Measurements from ENCODE around the gene CHRNA10. TPM values are rescaled to one million over a fixed set of nuclear protein-coding genes. Genes with fewer than 3 reads are reported as not detected.

CHRNA10 gene
- total RNA-seq, result 1 to 10 TPM; 3.4 to 6.6 TPM

GRCh38 chr11:3671334-3672254 is at the start of gene CHRNA10:
Gene CHRNA10, minus strand, starts transcription at chr11:3671384. Its CDS starts 72 bp downstream, at chr11:3671312.
- ATAC-seq, result peak in 1 of 2 donors; percentile 17
- Mint-ChIP-seq H3K27me3 (no peaks in the 10 kb centered on the region), H3K36me3 (peaks cover 11% of the 10 kb centered on the region), H3K4me3 (no peak within 1 kb of the TSS), H3K9me3 (no peaks in the 10 kb centered on the region), H3K4me1 (ENCODE audit: low read depth in 2 of 2) (peaks cover 0 to 3% of the 10 kb centered on the region in 2 donors), H3K27ac (peak within 1 kb of the TSS in 1 of 2 donors; percentile 9)
- DNase-seq (ENCODE audit: low spot score), result no peak

GRCh38 chr11:3712274-3712673 is 41.1 kb upstream of the CHRNA10 start:
- ATAC-seq, result no peak
- Mint-ChIP-seq H3K27me3 (no peaks in the 10 kb centered on the region), H3K9me3 (no peaks in the 10 kb centered on the region), H3K36me3 (peaks cover 23% of the 10 kb centered on the region), H3K27ac (no peak overlapping the region), H3K4me3 (no peak overlapping the region), H3K4me1 (ENCODE audit: low read depth in 2 of 2) (peaks cover 0 to 6% of the 10 kb centered on the region in 2 donors)
- DNase-seq (ENCODE audit: low spot score), result no peak

- H3K36me3 Mint-ChIP-seq, result peaks cover 18% of the 10 kb centered on the region
- DNase-seq (ENCODE audit: low spot score), result no peak
- no peak overlapping the region for H3K4me3 Mint-ChIP-seq
- no peak for ATAC-seq
- H3K27ac Mint-ChIP-seq, result no peak overlapping the region
- no peaks in the 10 kb centered on the region for H3K27me3 Mint-ChIP-seq
- H3K9me3 Mint-ChIP-seq, result no peaks in the 10 kb centered on the region
- H3K4me1 Mint-ChIP-seq (ENCODE audit: low read depth in 2 of 2), result peaks cover 0 to 6% of the 10 kb centered on the region in 2 donors
Observed at GRCh38 chr11:3710485-3711259, 39.5 kb upstream of the CHRNA10 start.

GRCh38 chr11:3709977-3710376 is 38.8 kb upstream of the CHRNA10 start:
- no peaks in the 10 kb centered on the region for H3K9me3 Mint-ChIP-seq
- H3K27me3 Mint-ChIP-seq, result no peaks in the 10 kb centered on the region
- peaks cover 0 to 6% of the 10 kb centered on the region in 2 donors for H3K4me1 Mint-ChIP-seq (ENCODE audit: low read depth in 2 of 2)
- peaks cover 22% of the 10 kb centered on the region for H3K36me3 Mint-ChIP-seq
- ATAC-seq, result no peak
- no peak overlapping the region for H3K27ac Mint-ChIP-seq
- DNase-seq (ENCODE audit: low spot score), result no peak
- no peak overlapping the region for H3K4me3 Mint-ChIP-seq

- ATAC-seq (no peak), DNase-seq (ENCODE audit: low spot score) (no peak)
- no peaks in the 10 kb centered on the region for H3K9me3 Mint-ChIP-seq
- no peaks in the 10 kb centered on the region for H3K27me3 Mint-ChIP-seq
- H3K4me1 Mint-ChIP-seq (ENCODE audit: low read depth in 2 of 2), result peaks cover 0 to 8% of the 10 kb centered on the region in 2 donors
- no peak overlapping the region for H3K27ac Mint-ChIP-seq
- H3K4me3 Mint-ChIP-seq, result no peak overlapping the region
- peaks cover 12% of the 10 kb centered on the region for H3K36me3 Mint-ChIP-seq
Observed at GRCh38 chr11:3707176-3707575, 36.0 kb upstream of the CHRNA10 start.

GRCh38 chr11:3703383-3703782 is 32.2 kb upstream of the CHRNA10 start:
- DNase-seq (ENCODE audit: low spot score), result no peak
- Mint-ChIP-seq H3K27ac (no peak overlapping the region), H3K9me3 (no peaks in the 10 kb centered on the region), H3K4me1 (ENCODE audit: low read depth in 2 of 2) (peaks cover 0 to 9% of the 10 kb centered on the region in 2 donors), H3K4me3 (no peak overlapping the region), H3K36me3 (peaks cover 27% of the 10 kb centered on the region), H3K27me3 (no peaks in the 10 kb centered on the region)
- no peak for ATAC-seq

GRCh38 chr11:3700910-3701309 is 29.7 kb upstream of the CHRNA10 start:
- Mint-ChIP-seq H3K9me3 (no peaks in the 10 kb centered on the region), H3K36me3 (peaks cover 27% of the 10 kb centered on the region), H3K27me3 (no peaks in the 10 kb centered on the region), H3K4me1 (ENCODE audit: low read depth in 2 of 2) (peaks cover 0 to 9% of the 10 kb centered on the region in 2 donors), H3K27ac (no peak overlapping the region), H3K4me3 (no peak overlapping the region)
- ATAC-seq (no peak), DNase-seq (ENCODE audit: low spot score) (no peak)

- DNase-seq (ENCODE audit: low spot score), result no peak
- Mint-ChIP-seq H3K4me3 (no peak overlapping the region), H3K27ac (no peak overlapping the region), H3K9me3 (no peaks in the 10 kb centered on the region), H3K27me3 (no peaks in the 10 kb centered on the region), H3K36me3 (peaks cover 26% of the 10 kb centered on the region), H3K4me1 (ENCODE audit: low read depth in 2 of 2) (peaks cover 0 to 9% of the 10 kb centered on the region in 2 donors)
- no peak for ATAC-seq
Observed at GRCh38 chr11:3700410-3700809, 29.2 kb upstream of the CHRNA10 start.

- DNase-seq (ENCODE audit: low spot score), result no peak
- Mint-ChIP-seq H3K36me3 (peaks cover 30% of the 10 kb centered on the region), H3K4me1 (ENCODE audit: low read depth in 2 of 2) (no peaks in the 10 kb centered on the region), H3K4me3 (no peak overlapping the region), H3K27ac (no peak overlapping the region), H3K27me3 (no peaks in the 10 kb centered on the region), H3K9me3 (no peaks in the 10 kb centered on the region)
- ATAC-seq, result no peak
Observed at GRCh38 chr11:3686751-3687150, 15.6 kb upstream of the CHRNA10 start.

GRCh38 chr11:3685923-3686322 is 14.7 kb upstream of the CHRNA10 start:
- DNase-seq (ENCODE audit: low spot score), result no peak
- Mint-ChIP-seq H3K27me3 (no peaks in the 10 kb centered on the region), H3K9me3 (no peaks in the 10 kb centered on the region), H3K27ac (no peak overlapping the region), H3K4me1 (ENCODE audit: low read depth in 2 of 2) (no peaks in the 10 kb centered on the region), H3K4me3 (no peak overlapping the region), H3K36me3 (peaks cover 36% of the 10 kb centered on the region)
- peak in 1 of 2 donors; percentile 40 for ATAC-seq

GRCh38 chr11:3684819-3685172 is 13.6 kb upstream of the CHRNA10 start:
- H3K27me3 Mint-ChIP-seq, result no peaks in the 10 kb centered on the region
- no peak for ATAC-seq
- no peak overlapping the region for H3K27ac Mint-ChIP-seq
- no peak for DNase-seq (ENCODE audit: low spot score)
- no peaks in the 10 kb centered on the region for H3K9me3 Mint-ChIP-seq
- H3K36me3 Mint-ChIP-seq, result peaks cover 43% of the 10 kb centered on the region
- H3K4me3 Mint-ChIP-seq, result no peak overlapping the region
- H3K4me1 Mint-ChIP-seq (ENCODE audit: low read depth in 2 of 2), result no peaks in the 10 kb centered on the region

- no peak overlapping the region for H3K4me3 Mint-ChIP-seq
Observed at GRCh38 chr11:3684129-3684818, 13.1 kb upstream of the CHRNA10 start.

GRCh38 chr11:3683039-3683438 is 11.9 kb upstream of the CHRNA10 start:
- no peak for ATAC-seq
- Mint-ChIP-seq H3K27ac (no peak overlapping the region), H3K36me3 (peaks cover 58% of the 10 kb centered on the region), H3K27me3 (no peaks in the 10 kb centered on the region), H3K4me3 (no peak overlapping the region), H3K9me3 (no peaks in the 10 kb centered on the region), H3K4me1 (ENCODE audit: low read depth in 2 of 2) (peaks cover 0 to 2% of the 10 kb centered on the region in 2 donors)
- no peak for DNase-seq (ENCODE audit: low spot score)

More at GRCh38 chr11:3684129-3684818, 13.1 kb upstream of the CHRNA10 start:
- no peak overlapping the region for H3K27ac Mint-ChIP-seq
- no peaks in the 10 kb centered on the region for H3K9me3 Mint-ChIP-seq
- no peaks in the 10 kb centered on the region for H3K27me3 Mint-ChIP-seq
- no peak for ATAC-seq
- DNase-seq (ENCODE audit: low spot score), result no peak
- peaks cover 48% of the 10 kb centered on the region for H3K36me3 Mint-ChIP-seq
- H3K4me1 Mint-ChIP-seq (ENCODE audit: low read depth in 2 of 2), result no peaks in the 10 kb centered on the region
